Trophoblast cell (in vitro differentiated cells and primary cell): ENCODE results near the gene CGNL1.

ENCODE experiments used
- DNase-seq, 2 donors: peaks; one replicate each; pipeline ENCODE4 v3.0.0-alpha.2; 2016
- H2AFZ ChIP-seq: 2 replicates; pipeline ENCODE4 v1.6.1; 2013; ENCODE audit warnings: low read length, moderate library complexity, mild to moderate bottlenecking; ENCODE audit not compliant: insufficient read depth, poor library complexity
- H2AK5ac ChIP-seq: 2 replicates; pipeline ENCODE4 v1.6.1; 2013; ENCODE audit warnings: mild to moderate bottlenecking, low read length
- H2BK120ac ChIP-seq: 2 replicates; pipeline ENCODE4 v1.6.1; 2013; ENCODE audit warnings: low read length, mild to moderate bottlenecking, moderate library complexity; ENCODE audit not compliant: insufficient read depth, poor library complexity
- H2BK12ac ChIP-seq: 2 replicates; pipeline ENCODE4 v1.6.1; 2013; ENCODE audit warnings: mild to moderate bottlenecking, low read length, moderate library complexity
- H2BK5ac ChIP-seq: 2 replicates; pipeline ENCODE4 v1.6.1; 2013; ENCODE audit warnings: low read length, low read depth, moderate library complexity, mild to moderate bottlenecking; ENCODE audit not compliant: poor library complexity
- H3K14ac ChIP-seq: 2 replicates; pipeline ENCODE4 v1.6.1; 2013; ENCODE audit warnings: mild to moderate bottlenecking, low read length
- H3K18ac ChIP-seq: 2 replicates; pipeline ENCODE4 v1.6.1; 2013; ENCODE audit warnings: mild to moderate bottlenecking, low read length
- H3K23ac ChIP-seq: 2 replicates; pipeline ENCODE4 v1.6.1; 2013; ENCODE audit warnings: low read length
- H3K27ac ChIP-seq: 2 replicates; pipeline ENCODE4 v1.5.1; 2013; ENCODE audit warnings: low read depth, mild to moderate bottlenecking, inconsistent platforms, low read length, moderate library complexity
- H3K27me3 ChIP-seq: 2 replicates; pipeline ENCODE4 v1.6.1; 2013; ENCODE audit warnings: inconsistent platforms, mild to moderate bottlenecking, low read length, moderate library complexity; ENCODE audit not compliant: insufficient read depth
- H3K36me3 ChIP-seq, 2 experiments: 1 replicate in 1 of 2; 2 replicates in 1 of 2; pipeline ENCODE4 v1.6.1; 2013; ENCODE audit warnings: low read length in 2 of 2, mild to moderate bottlenecking in 2 of 2, moderate library complexity in 1 of 2; ENCODE audit not compliant: insufficient read depth in 2 of 2, control insufficient read depth in 1 of 2
- H3K4ac ChIP-seq: 2 replicates; pipeline ENCODE4 v1.6.1; 2013; ENCODE audit warnings: low read depth, mild to moderate bottlenecking, low read length, moderate library complexity
- H3K4me1 ChIP-seq, 2 experiments: 1 replicate in 1 of 2; 2 replicates in 1 of 2; pipeline ENCODE4 v1.6.1; 2013; ENCODE audit warnings: low read length in 2 of 2, mild to moderate bottlenecking in 2 of 2, moderate library complexity in 1 of 2; ENCODE audit not compliant: insufficient read depth in 2 of 2, control insufficient read depth in 1 of 2
- H3K4me2 ChIP-seq: 2 replicates; pipeline ENCODE4 v1.6.1; 2013; ENCODE audit warnings: inconsistent platforms, mild to moderate bottlenecking, low read length, moderate library complexity
- H3K4me3 ChIP-seq: 2 replicates; pipeline ENCODE4 v1.5.1; 2013; ENCODE audit warnings: mild to moderate bottlenecking, low read depth, low read length, inconsistent platforms
- H3K79me1 ChIP-seq: one replicate; pipeline ENCODE4 v1.6.1; 2013; ENCODE audit warnings: low read length
- H3K79me2 ChIP-seq: 2 replicates; pipeline ENCODE4 v1.6.1; 2013; ENCODE audit warnings: low read length, mild to moderate bottlenecking; ENCODE audit not compliant: control insufficient read depth, insufficient read depth, poor library complexity
- H3K9ac ChIP-seq: 2 replicates; pipeline ENCODE4 v1.6.1; 2013; ENCODE audit warnings: mild to moderate bottlenecking, low read length
- H3K9me3 ChIP-seq: 2 replicates; pipeline ENCODE4 v1.6.1; 2013; ENCODE audit warnings: low read depth, mild to moderate bottlenecking, control low read depth, inconsistent platforms, low read length; ENCODE audit not compliant: insufficient read depth
- H4K12ac ChIP-seq: 2 replicates; pipeline ENCODE4 v1.6.1; 2013; ENCODE audit warnings: low read depth, mild to moderate bottlenecking, low read length, moderate library complexity
- H4K8ac ChIP-seq: 2 replicates; pipeline ENCODE4 v1.6.1; 2013; ENCODE audit warnings: low read depth, mild to moderate bottlenecking, low read length, moderate library complexity
- H4K91ac ChIP-seq: one replicate; pipeline ENCODE4 v1.6.1; 2013; ENCODE audit warnings: low read depth, mild to moderate bottlenecking, low read length, moderate library complexity
- WGBS: extraction: QIAGEN DNeasy Blood & Tissue Kit; methylation state at CpG from one replicate; pipeline ENCODE4 v1.1.7; 2013; ENCODE audit warnings: missing lambda C conversion rate; ENCODE audit not compliant: insufficient read length, insufficient coverage; ENCODE audit errors: extremely low coverage; 5-methylcytosine and 5-hydroxymethylcytosine counted together

The CGNL1 gene

GRCh38 chr15:57568299-57568698, 192.0 kb downstream of the CGNL1 start:
- H2AFZ ChIP-seq, result no peak overlapping the region
- H4K91ac ChIP-seq, result no peak overlapping the region
- H3K79me1 ChIP-seq, result no peaks in the 10 kb centered on the region
- H3K9me3 ChIP-seq, result no peaks in the 10 kb centered on the region
- H3K4me3 ChIP-seq, result no peak overlapping the region
- no peak overlapping the region for H2BK120ac ChIP-seq
- H3K4me2 ChIP-seq, result no peak overlapping the region
- H3K23ac ChIP-seq, result no peak overlapping the region
- WGBS, result no CpG with 5 or more reads among the region's 2 CpGs
- no peaks in the 10 kb centered on the region for H3K36me3 ChIP-seq
- no peak overlapping the region for H4K12ac ChIP-seq
- no peak overlapping the region for H3K18ac ChIP-seq
- H3K79me2 ChIP-seq, result no peaks in the 10 kb centered on the region
- no peak overlapping the region for H3K9ac ChIP-seq
- no peak overlapping the region for H2BK12ac ChIP-seq
- no peaks in the 10 kb centered on the region for H3K4me1 ChIP-seq
- no peaks in the 10 kb centered on the region for H3K27me3 ChIP-seq
- no peak overlapping the region for H3K14ac ChIP-seq
- H2AK5ac ChIP-seq, result no peak overlapping the region
- H2BK5ac ChIP-seq, result no peak overlapping the region
- no peak for DNase-seq
- no peak overlapping the region for H3K27ac ChIP-seq
- H3K4ac ChIP-seq, result no peak overlapping the region
- H4K8ac ChIP-seq, result no peak overlapping the region

- H3K23ac ChIP-seq, result no peak overlapping the region
- no peak overlapping the region for H2AFZ ChIP-seq
- DNase-seq, result no peak
- no peak overlapping the region for H3K14ac ChIP-seq
- H3K4me3 ChIP-seq, result no peak overlapping the region
- H3K36me3 ChIP-seq, result no peaks in the 10 kb centered on the region
- H2AK5ac ChIP-seq, result no peak overlapping the region
- no peak overlapping the region for H2BK5ac ChIP-seq
- no peaks in the 10 kb centered on the region for H3K79me2 ChIP-seq
- H3K4me1 ChIP-seq, result no peaks in the 10 kb centered on the region
- no peak overlapping the region for H4K91ac ChIP-seq
- no peak overlapping the region for H3K4ac ChIP-seq
- no peak overlapping the region for H3K27ac ChIP-seq
- H4K12ac ChIP-seq, result no peak overlapping the region
- H3K79me1 ChIP-seq, result no peaks in the 10 kb centered on the region
- no peak overlapping the region for H4K8ac ChIP-seq
- no CpG with 5 or more reads among the region's 2 CpGs for WGBS
- peaks cover 2% of the 10 kb centered on the region for H3K9me3 ChIP-seq
- H3K18ac ChIP-seq, result no peak overlapping the region
- H3K9ac ChIP-seq, result no peak overlapping the region
- H3K27me3 ChIP-seq, result no peaks in the 10 kb centered on the region
- H2BK120ac ChIP-seq, result no peak overlapping the region
- no peak overlapping the region for H3K4me2 ChIP-seq
- H2BK12ac ChIP-seq, result no peak overlapping the region
Measured at GRCh38 chr15:57570340-57570739, 194.0 kb downstream of the CGNL1 start.

GRCh38 chr15:57570994-57571393, 194.7 kb downstream of the CGNL1 start:
- no peak overlapping the region for H3K14ac ChIP-seq
- H2BK12ac ChIP-seq, result no peak overlapping the region
- no peak overlapping the region for H4K91ac ChIP-seq
- H2BK120ac ChIP-seq, result no peak overlapping the region
- no peak overlapping the region for H3K27ac ChIP-seq
- no peak overlapping the region for H3K4me2 ChIP-seq
- H2BK5ac ChIP-seq, result no peak overlapping the region
- no peaks in the 10 kb centered on the region for H3K79me1 ChIP-seq
- H3K9ac ChIP-seq, result no peak overlapping the region
- H3K23ac ChIP-seq, result no peak overlapping the region
- no peak overlapping the region for H2AK5ac ChIP-seq
- H3K79me2 ChIP-seq, result no peaks in the 10 kb centered on the region
- no peak overlapping the region for H4K8ac ChIP-seq
- no peak overlapping the region for H2AFZ ChIP-seq
- H3K9me3 ChIP-seq, result peaks cover 2% of the 10 kb centered on the region
- H3K36me3 ChIP-seq, result no peaks in the 10 kb centered on the region
- no peaks in the 10 kb centered on the region for H3K4me1 ChIP-seq
- no peak overlapping the region for H3K4me3 ChIP-seq
- H3K18ac ChIP-seq, result no peak overlapping the region
- H3K4ac ChIP-seq, result no peak overlapping the region
- no peak overlapping the region for H4K12ac ChIP-seq
- peak; percentile 45 to 79 for DNase-seq
- no CpG with 5 or more reads among the region's 3 CpGs for WGBS
- no peaks in the 10 kb centered on the region for H3K27me3 ChIP-seq

- no peaks in the 10 kb centered on the region for H3K4me1 ChIP-seq
- H3K27ac ChIP-seq, result no peak overlapping the region
- no peak overlapping the region for H3K4ac ChIP-seq
- no peaks in the 10 kb centered on the region for H3K27me3 ChIP-seq
- H2BK5ac ChIP-seq, result no peak overlapping the region
- no peak overlapping the region for H3K9ac ChIP-seq
- no peaks in the 10 kb centered on the region for H3K79me2 ChIP-seq
- no peak overlapping the region for H4K12ac ChIP-seq
- H3K14ac ChIP-seq, result no peak overlapping the region
- no peak overlapping the region for H2BK120ac ChIP-seq
- no peak overlapping the region for H4K8ac ChIP-seq
- no peaks in the 10 kb centered on the region for H3K79me1 ChIP-seq
- H3K4me2 ChIP-seq, result no peak overlapping the region
- no peak overlapping the region for H3K23ac ChIP-seq
- peaks cover 2% of the 10 kb centered on the region for H3K9me3 ChIP-seq
- WGBS, result no CpG with 5 or more reads among the region's 7 CpGs
- no peak overlapping the region for H3K18ac ChIP-seq
- no peak overlapping the region for H2BK12ac ChIP-seq
- no peak overlapping the region for H2AFZ ChIP-seq
- no peak for DNase-seq
- no peak overlapping the region for H2AK5ac ChIP-seq
- no peak overlapping the region for H4K91ac ChIP-seq
- H3K4me3 ChIP-seq, result no peak overlapping the region
- H3K36me3 ChIP-seq, result no peaks in the 10 kb centered on the region
Measured at GRCh38 chr15:57571725-57572124, 195.4 kb downstream of the CGNL1 start.
